Stimulated activated naive CD8-positive, alpha-beta T cell treated with anti-CD3 and anti-CD28 coated beads, Interleukin-15, Interleukin-2, amounts not matched to agents 100 ng/mL and 50 ng/mL, for 24 hours (primary cell): ENCODE data around the gene UCMA.

ENCODE experiments used
- H3K27ac Mint-ChIP-seq: one replicate; pipeline ENCODE4 v1.8.0; 2021; ENCODE audit warnings: mild to moderate bottlenecking, mixed read lengths
- H3K27me3 Mint-ChIP-seq: one replicate; pipeline ENCODE4 v1.8.0; 2021; ENCODE audit warnings: mixed read lengths
- H3K36me3 Mint-ChIP-seq: one replicate; pipeline ENCODE4 v1.8.0; 2021; ENCODE audit warnings: low read depth, mixed read lengths
- H3K4me1 Mint-ChIP-seq: one replicate; pipeline ENCODE4 v1.8.0; 2021; ENCODE audit warnings: low read depth, mixed read lengths
- H3K4me3 Mint-ChIP-seq: one replicate; pipeline ENCODE4 v1.8.0; 2021; ENCODE audit warnings: mild to moderate bottlenecking, mixed read lengths
- H3K9me3 Mint-ChIP-seq: one replicate; pipeline ENCODE4 v1.8.0; 2021; ENCODE audit warnings: mixed read lengths

UCMA gene

GRCh38 chr10:13184730-13185514 is 49.3 kb downstream of the UCMA start:
- Mint-ChIP-seq H3K4me3 (no peak overlapping the region), H3K27ac (no peak overlapping the region), H3K36me3 (peaks cover 85% of the 10 kb centered on the region), H3K9me3 (no peaks in the 10 kb centered on the region), H3K4me1 (peaks cover 15% of the 10 kb centered on the region), H3K27me3 (no peaks in the 10 kb centered on the region)

- Mint-ChIP-seq H3K4me1 (peaks cover 15% of the 10 kb centered on the region), H3K36me3 (peaks cover 87% of the 10 kb centered on the region), H3K9me3 (no peaks in the 10 kb centered on the region), H3K4me3 (no peak overlapping the region), H3K27ac (no peak overlapping the region), H3K27me3 (no peaks in the 10 kb centered on the region)
Observed at GRCh38 chr10:13184276-13184675, 49.9 kb downstream of the UCMA start.

GRCh38 chr10:13183625-13184024 is 50.5 kb downstream of the UCMA start:
- no peak overlapping the region for H3K4me3 Mint-ChIP-seq
- peaks cover 15% of the 10 kb centered on the region for H3K4me1 Mint-ChIP-seq
- H3K27ac Mint-ChIP-seq = no peak overlapping the region
- peaks cover 88% of the 10 kb centered on the region for H3K36me3 Mint-ChIP-seq
- H3K27me3 Mint-ChIP-seq = no peaks in the 10 kb centered on the region
- H3K9me3 Mint-ChIP-seq = no peaks in the 10 kb centered on the region

- H3K27ac Mint-ChIP-seq = no peak overlapping the region
- H3K4me3 Mint-ChIP-seq = no peak overlapping the region
- H3K36me3 Mint-ChIP-seq = peaks cover 94% of the 10 kb centered on the region
- H3K9me3 Mint-ChIP-seq = no peaks in the 10 kb centered on the region
- peaks cover 15% of the 10 kb centered on the region for H3K4me1 Mint-ChIP-seq
- no peaks in the 10 kb centered on the region for H3K27me3 Mint-ChIP-seq
Observed at GRCh38 chr10:13182424-13182823, 51.8 kb downstream of the UCMA start.

- H3K27ac Mint-ChIP-seq = no peak overlapping the region
- no peak overlapping the region for H3K4me3 Mint-ChIP-seq
- no peaks in the 10 kb centered on the region for H3K27me3 Mint-ChIP-seq
- no peaks in the 10 kb centered on the region for H3K9me3 Mint-ChIP-seq
- H3K4me1 Mint-ChIP-seq = peaks cover 15% of the 10 kb centered on the region
- peaks cover 94% of the 10 kb centered on the region for H3K36me3 Mint-ChIP-seq
Observed at GRCh38 chr10:13180788-13181187, 53.4 kb downstream of the UCMA start.

GRCh38 chr10:13173616-13174015 is 60.6 kb downstream of the UCMA start:
- Mint-ChIP-seq H3K27ac (no peak overlapping the region), H3K27me3 (no peaks in the 10 kb centered on the region), H3K4me3 (no peak overlapping the region), H3K36me3 (peaks cover 90% of the 10 kb centered on the region), H3K9me3 (no peaks in the 10 kb centered on the region), H3K4me1 (no peaks in the 10 kb centered on the region)
